ENCODE results near the gene SNAPC4.

GRCh38 chr9:136399176-136400037 lies 563 bp downstream of the SNAPC4 start:
- no peak for TF ChIP-seq CTCF (IDR thresholded peaks at IDR 0.05; ENCODE audit: poor library complexity)
- no peak for TF ChIP-seq EZH2 (IDR thresholded peaks at IDR 0.05; ENCODE audit: borderline replicate concordance)
- TF ChIP-seq EZH2phosphoT487 (IDR thresholded peaks at IDR 0.05; ENCODE audit: low read depth, severe bottlenecking, unreplicated experiment): no peak

All from hepatocyte (in vitro differentiated cells).